ENCODE measurements around the gene AOPEP.

GRCh38 chr9:94866770-94867169, 140.3 kb downstream of the AOPEP start:
- no peak for TF ChIP-seq CTCF (IDR thresholded peaks at IDR 0.05; ENCODE audit: low read depth, low read length)
- no peak for TF ChIP-seq EZH2phosphoT487 (IDR thresholded peaks at IDR 0.05; ENCODE audit: low read depth)

All from OCI-LY3 (cell line).